ENCODE data around the gene TMEM117.

DNA sequence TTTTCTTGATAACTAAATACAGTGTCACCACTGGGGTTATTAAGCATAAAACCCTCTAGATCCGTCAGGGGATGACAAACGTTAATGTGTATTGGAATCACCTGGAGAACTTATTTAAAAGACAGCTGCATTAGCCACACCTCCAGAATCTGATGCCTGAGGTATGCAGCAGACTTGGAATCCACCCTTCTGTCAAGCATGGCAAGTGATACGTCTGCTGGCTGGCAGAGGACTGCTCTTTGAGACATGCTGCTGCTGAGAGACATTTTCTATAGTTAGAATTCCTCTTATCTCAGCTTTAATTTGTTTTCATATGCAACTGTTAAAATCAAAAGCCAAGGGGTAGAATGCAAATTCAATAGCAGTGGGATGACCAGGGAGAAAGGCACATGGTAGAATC is 544.0 kb downstream of the TMEM117 start:
- no peak for TF ChIP-seq POLR2A (IDR thresholded peaks at IDR 0.05)
- TF ChIP-seq, protein P1, sequence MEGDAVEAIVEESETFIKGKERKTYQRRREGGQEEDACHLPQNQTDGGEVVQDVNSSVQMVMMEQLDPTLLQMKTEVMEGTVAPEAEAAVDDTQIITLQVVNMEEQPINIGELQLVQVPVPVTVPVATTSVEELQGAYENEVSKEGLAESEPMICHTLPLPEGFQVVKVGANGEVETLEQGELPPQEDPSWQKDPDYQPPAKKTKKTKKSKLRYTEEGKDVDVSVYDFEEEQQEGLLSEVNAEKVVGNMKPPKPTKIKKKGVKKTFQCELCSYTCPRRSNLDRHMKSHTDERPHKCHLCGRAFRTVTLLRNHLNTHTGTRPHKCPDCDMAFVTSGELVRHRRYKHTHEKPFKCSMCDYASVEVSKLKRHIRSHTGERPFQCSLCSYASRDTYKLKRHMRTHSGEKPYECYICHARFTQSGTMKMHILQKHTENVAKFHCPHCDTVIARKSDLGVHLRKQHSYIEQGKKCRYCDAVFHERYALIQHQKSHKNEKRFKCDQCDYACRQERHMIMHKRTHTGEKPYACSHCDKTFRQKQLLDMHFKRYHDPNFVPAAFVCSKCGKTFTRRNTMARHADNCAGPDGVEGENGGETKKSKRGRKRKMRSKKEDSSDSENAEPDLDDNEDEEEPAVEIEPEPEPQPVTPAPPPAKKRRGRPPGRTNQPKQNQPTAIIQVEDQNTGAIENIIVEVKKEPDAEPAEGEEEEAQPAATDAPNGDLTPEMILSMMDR (IDR thresholded peaks at IDR 0.05): no peak

Measured in sigmoid colon (tissue), 3 donors.